NCI-H446 (cell line): ENCODE data around the gene TMPRSS3.

Source experiments
- DNase-seq, 2 experiments: peaks; one replicate each; lab custom pipeline; 2025; lab: John Stamatoyannopoulos, UW

Gene TMPRSS3

DNA sequence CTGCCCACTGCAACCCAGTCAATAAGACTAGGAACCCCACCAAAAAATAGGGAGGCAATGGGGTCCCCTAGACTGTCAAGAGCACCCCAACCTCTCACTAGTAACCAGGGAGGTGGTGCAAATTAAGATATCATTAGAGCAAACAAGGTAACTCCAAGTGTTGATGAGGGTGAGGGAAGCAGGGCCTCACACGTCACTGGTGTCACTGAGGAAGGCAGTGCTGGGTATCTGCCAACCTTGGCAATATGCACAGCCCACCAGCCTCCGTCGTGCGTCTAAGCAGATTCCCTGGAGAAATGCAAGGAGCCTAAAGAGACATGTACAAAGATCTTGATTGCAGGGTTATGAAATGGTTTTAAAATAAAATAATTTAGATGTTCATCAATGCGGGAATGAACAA lies 11.6 kb upstream of the TMPRSS3 start:
- no peak for DNase-seq

DNA sequence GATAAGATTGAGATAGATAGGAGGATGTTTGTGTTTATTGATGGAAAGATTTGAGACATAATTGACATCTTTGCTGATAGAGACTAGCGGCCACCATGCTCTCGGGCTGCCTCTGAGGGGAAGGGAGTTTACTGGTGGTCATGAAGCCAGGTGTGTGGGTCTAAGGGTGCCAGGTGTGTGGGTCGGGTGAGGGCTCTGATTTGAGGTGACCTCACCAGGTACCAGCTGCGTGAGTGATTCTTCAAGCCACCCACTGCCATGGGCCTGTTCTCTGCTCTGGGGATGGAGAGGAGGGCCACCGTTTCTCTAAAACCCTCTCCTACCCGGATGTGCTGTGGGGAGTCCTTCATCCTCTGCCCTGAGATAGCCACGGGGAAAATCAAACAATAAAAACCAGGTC lies 11.0 kb upstream of the TMPRSS3 start:
- no peak for DNase-seq

DNA sequence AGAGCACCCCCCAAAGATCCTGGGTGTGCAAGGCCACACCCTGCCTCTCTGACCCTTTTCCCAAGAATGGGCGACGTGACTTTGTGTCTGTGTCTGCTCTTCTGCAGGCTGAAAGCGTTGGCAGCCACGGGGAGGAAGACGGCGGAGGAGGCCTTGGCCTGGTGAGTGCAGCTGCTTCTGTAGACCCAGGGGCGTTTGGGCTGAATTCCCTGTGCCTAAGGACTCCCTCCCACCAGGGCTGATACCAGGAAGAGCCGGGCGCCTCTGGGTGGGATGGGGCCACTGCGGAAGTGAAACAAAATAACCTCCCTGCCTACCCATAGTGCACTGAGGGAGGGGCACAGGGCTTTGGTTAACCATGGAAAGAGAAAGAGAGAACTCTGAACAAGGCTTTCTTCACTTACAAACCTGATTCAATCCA lies 10.4 kb upstream of the TMPRSS3 start:
- DNase-seq = no peak

DNA sequence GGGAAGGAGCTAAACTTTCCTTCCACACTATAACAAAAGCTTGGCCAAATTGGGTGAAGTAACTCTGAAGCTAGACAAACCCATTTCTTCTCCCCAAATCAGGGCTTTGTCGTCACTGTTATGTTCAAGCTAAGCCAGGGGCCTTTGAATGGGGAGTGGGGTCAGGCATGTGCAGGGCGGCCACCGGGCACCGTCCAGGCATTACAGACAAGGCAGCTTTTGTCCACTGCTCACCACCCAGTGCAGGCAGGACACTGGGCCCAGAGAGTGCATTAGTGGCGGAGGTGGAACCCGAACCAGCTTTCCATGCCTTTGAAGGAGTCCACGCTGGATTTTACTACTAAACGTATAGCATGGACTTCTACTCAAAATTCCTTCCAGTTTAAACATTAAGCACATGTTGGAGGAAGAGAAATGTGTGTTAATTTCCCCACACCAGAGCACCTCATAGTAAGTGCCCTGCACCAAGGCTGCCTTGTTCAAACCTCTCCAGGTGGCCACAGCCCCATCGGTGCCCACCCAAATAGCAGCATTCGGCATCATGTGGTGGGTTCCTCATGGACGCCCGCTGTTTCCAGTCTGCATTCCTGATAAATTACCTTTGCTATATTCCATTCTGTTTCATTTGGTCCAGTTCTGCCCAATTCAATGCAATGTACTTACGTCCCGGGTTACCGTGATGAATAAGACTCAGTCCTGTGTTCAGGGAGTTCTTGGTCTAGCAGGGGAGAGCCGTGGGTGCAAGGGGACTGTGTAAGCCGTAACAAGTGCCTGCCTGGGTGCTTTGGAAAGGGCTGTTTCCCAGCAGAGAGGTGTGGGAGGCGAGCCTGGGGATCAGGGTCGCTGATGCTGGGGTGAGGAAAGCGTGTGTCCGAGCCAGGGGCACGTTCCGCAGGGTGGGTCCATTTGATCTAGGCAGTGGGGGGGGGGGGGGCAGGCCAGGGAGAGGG lies 9.5 kb upstream of the TMPRSS3 start:
- no peak for DNase-seq

DNA sequence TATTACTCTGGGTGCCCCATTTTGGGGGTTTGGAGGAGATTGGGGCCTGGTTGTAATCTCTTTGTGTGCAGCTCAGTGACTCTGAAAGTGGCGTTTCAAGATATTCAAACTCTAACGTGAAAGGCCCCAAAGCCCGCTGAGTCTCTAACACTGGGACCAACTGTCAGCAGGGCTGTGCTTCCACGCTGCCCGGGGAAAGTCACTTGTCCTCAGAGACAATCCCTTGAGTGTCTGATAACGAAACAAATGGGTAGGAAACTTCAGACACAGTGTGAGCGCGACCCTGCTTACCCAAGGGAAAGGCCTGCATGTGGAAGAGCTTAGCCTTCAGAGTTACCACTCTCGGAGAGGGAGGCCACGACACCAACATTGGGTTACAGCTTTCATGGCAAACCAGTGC lies 8.7 kb upstream of the TMPRSS3 start:
- DNase-seq = no peak

DNA sequence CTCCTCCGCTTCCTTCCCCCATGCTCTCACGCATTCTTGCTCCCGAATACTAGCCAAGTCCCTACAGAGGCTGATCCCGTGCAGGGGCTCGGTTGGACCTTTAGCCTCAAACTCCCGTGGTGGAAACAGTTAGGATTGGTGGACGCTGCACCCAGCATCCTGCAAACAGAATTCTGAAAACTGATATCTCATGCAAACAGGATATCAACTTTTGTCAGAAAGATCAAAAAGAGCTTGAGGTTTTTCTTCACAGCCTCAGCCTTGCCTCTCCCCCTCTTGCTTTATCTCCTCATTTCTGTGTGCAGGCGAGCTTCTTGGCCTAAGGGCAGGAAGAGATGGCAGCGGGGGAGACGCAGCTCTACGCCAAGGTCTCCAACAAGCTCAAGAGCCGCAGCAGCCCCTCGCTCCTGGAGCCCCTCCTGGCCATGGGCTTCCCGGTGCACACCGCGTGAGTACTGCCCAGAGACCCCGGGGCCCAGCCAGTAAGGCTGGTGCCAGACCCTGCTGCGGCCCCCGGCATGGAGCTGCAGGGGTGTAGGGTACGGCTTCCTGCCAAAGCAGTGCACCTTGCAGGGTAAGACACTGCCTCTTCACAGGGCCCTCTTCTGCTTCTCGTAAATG lies 7.9 kb upstream of the TMPRSS3 start, which contains the start of gene UBASH3A:
Gene UBASH3A, plus strand, starts transcription at position 292 of the 621 bp plus-strand sequence. Its CDS starts 44 bp downstream, at position 336.
- DNase-seq = no peak

DNA sequence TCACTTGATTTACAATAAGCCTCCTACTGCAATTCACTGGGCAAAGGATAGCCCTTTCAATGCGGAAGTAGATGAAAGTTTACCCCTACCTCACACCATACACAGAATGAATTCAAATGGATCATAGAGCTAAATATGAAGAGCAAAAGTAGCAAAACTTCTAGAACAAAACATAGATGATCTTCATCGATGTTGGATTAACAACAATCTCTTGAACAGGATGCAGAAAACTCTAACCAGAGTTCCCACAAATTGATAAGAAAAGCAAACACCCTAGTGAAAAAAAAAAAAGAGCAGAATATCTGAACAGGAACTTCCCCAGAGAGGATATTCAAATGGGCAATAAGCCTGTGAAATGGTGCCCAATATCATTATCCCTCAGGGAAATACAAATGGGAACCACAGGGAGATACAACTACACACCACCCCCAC lies 6.0 kb upstream of the TMPRSS3 start:
- DNase-seq = no peak

DNA sequence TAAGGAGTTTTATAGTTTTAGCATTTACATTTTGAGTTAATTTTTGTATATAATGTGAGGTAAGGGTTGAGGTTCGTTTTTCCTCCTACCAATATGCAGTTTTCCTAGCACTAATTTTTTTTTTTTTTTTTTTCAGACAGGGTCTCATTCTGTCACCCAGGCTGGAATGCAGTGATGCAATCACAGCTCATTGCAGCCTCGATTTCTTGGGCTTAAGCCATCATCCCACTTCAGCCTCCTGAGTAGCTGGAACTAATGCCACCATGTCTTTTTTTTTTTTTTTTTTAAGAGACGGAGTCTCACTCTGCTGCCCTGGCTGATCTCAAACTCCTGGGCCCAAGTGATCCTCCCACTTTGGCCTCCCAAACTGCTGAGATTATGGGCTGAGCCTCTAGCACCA lies 5.3 kb upstream of the TMPRSS3 start:
- no peak for DNase-seq

DNA sequence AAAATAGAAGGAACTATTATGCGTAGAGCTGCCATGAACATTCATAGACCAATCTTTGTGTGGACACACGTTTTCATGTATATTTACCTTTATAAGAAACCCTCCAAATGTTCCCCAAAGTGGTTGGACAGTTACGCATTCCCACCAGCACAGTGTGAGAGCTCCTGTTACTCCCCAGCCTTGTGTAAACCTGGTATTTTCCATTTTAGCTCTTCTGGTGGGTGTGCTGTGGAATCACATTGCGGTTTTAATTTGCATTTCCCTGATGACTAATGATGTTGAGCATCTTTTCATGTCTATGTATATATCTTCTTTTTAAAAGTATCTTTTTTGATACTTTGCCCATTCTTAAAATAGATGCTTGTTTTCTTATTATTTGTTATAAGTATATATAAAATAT lies 4.7 kb upstream of the TMPRSS3 start:
- no peak for DNase-seq

DNA sequence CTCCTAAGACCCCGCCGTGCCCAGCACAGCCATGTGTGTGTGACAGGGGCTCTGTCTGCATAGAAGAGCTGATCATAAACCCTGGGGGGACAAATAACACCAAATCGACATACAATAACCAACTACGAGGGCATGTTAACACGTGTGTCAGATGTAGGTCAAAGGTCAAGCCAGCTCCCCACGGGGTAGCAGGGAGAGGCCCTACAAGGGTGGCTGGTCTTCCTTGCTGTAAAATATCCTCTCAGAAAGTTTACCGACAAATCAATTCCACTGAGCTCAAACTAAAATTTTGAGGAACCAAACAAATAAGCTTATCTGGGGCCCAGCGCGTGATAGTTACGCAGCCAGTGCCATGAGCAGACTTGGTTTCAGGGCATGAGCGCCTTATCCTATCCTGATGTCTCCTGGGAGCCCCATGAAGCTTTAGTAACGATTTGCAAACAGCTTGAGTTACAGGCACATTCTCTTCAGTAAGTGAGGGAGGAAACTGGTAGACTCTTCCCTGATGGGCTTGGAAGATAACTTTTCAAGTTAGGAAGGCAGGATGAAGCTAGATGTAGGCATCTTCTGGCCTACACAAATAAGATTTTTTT lies 2.7 kb upstream of the TMPRSS3 start:
- DNase-seq = no peak

DNA sequence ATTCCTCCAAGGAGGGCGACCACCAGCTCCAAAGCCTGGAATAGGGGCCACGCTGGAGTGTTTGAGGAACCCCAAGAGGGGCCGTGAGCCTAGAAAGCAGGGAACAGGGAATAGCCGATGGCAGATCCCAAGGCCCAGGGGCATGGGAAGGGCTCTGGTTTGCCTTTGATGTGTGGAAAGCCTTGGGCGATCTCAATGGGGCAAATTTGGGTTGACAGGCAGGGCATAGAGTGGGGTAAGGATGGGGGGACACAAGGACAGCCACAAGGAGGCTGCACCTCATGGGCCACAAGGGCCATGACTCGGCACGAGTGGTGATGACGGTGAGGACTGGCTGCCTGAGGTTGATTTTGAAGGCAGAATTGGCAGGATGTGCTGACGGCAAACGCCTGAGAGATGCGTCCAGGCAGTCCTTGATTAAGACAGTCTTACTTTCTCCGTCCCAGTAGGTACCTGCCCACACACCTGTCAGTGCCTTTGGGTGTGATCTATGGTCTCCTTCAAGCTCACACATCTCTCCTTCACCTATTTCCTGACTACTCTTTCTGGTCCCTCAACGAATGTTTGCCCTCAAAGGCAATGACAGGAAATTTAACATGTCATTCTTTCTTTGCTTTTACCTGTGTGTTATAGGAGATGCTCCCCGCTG lies 2.0 kb upstream of the TMPRSS3 start:
- DNase-seq = no peak

DNA sequence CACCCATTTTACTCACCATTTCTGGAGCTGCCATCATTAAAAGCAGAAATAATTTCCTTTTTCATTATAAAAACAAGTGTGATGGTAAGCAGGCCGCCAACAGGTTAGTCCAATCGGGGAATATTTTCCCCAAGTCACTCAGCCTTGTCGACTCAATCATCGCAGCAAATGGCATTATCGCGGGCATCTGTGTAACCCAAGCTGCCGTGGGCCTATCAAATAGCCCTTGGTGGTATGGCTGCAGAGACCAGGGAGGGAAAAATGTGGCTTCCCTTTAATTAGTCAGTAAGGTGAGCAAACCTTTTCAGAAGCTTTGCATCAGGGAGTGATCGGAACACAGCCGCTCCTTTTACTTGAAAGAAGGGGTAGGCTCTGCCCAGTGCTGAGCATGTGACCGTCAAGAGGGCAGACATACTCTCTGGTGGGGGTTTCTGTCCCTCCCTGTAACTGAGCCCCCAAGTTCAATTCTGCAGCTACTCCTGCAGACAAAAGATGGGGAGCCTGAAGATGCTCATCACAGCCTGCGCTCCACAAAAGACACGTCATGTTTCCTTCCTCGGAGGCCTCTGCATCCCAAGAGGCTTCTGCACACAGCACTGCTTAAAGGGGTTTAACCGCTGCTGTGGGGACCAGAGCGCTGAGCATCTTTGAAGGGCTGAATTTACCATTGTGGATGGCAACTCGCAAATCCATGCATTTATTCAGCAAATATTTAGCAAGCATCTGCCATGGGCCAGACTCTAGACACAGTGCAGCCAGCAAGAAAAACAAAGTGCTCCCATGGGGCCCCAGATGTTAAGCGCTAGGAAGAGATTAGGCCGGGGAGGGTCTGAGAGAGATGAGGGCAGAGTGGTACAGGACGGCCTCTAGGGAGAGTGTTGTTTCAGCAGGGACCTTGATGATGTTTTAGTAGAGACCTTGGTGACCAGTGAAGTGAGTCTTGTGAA lies 1.2 kb upstream of the TMPRSS3 start:
- no peak for DNase-seq

DNA sequence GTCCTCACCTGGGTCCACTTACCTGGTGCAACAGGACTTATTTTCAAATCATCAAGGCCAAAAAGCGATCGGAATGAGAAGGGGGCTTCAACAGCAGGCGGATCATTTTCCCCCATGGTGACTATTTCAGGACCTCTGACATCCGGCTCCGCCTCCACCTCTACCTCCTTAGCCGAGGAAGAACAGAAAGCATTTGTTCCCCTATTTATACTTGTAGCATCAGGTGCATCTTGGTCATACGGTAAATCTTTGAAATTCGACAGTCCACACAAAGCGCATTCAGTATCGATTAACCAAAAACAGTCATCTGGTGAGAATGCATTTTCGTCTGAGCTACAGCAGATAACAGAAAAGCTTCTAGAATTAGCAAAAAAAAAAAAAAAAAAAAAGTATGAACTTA lies 550 bp downstream of the TMPRSS3 start:
- no peak for DNase-seq

DNA sequence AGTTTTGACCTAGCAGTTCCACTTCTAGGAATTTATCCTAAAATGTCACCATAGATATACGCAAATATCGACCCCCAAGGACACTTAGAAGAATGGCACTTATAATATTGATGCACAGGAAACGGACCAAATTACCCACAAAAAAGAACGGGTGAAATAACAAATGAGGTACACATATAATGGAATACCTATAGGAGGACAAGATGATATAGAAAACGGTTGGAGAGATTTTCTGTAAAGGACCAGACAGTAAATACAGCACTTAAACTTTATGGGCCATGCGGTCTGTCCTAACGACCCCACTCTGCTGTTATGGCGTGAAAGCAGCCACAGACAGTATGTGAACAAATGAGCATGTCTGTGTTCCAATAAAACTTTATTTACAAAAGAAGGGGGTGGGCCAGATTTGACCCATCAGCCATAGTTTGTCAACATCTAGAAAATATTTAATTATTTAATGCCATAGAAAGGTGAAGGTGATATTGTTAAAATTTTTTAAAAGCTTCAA lies 2.4 kb downstream of the TMPRSS3 start:
- DNase-seq = no peak

DNA sequence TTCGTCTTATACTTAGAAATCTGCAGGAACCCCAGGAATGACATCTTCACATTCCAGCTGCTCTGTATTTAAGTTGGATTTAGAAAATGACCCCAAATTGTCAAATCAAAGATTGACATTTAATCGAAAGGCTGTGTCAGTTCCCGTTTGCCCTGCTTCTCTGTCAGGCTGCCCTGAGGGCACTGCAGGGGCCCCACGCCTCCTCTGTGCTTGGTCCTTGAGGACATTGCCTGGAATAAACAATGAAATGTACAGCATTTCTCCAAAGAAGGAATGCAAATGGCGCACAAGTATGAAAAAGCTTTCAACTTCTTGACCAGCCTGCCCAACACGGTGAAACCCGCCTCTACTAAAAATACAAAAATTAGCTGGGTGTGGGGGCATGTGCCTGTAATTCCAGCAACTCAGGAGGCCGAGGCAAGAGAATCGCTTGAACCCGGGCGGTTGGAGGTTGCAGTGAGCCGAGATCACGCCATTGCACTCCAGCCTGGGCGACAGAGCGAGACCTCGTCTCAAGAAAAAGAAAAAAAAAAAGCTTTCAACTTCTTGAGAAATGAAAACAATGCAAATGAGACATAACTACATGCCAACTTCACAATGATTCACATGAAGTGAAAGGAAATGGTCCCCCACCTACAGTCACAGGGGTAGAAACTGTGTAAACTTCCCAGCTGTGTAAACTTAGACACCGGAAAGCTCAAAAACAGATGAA lies 3.0 kb downstream of the TMPRSS3 start:
- DNase-seq = no peak

DNA sequence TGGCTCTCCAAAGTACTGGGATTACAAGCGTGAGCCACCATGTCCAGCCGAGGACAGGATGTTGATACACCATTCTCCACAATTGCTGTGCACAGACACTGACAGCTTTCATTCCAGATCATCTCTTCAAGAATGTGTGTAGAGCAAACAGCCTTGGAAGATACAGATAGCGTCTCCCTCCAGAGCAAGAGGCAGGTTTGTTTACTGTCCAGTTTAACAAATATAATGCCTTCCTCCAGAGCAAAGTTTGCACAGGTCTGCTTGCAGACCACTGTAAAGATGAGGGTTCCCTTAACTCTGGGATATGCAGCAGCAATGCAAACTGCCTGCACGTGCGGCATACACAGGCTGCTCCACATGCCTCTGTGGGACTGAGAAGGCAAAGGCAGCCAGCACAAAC lies 4.6 kb downstream of the TMPRSS3 start:
- no peak for DNase-seq

DNA sequence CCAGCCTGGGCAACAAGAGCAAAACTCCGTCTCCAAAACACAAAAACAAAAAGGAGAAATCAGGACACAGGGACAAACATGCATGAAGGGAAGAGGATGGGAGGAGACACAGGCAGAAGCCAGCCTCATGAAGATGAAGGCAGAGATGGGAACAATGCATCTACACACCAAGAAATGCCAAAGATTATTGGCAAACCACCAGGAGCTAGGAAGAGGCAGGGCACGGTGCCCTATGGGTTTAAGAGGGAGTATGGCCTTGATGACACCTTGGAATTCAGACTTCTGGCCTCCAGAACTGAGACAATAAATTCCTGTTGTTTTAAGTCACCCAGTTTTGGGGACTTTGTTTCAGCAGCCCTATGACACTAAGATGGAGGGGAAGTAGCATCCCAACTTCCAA lies 5.2 kb downstream of the TMPRSS3 start:
- no peak for DNase-seq

DNA sequence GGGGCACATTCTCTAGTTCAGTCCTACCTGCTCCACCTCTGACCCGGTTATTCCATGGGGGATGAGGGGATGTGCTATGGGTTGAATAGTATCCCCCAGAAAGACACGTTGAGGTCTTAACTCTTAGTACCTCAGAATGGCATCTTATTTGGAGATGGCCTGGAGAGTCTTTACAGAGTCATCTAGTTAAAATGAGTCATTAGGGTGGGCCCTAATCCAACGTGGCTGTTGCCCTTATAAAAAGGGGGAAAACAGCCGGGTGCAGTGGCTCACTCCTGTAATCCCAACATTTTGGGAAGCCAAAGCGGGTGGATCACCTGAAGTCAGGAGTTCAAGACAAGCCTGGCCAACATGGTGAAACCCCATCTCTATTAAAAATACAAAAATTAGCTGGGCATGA lies 5.7 kb downstream of the TMPRSS3 start:
- no peak for DNase-seq

DNA sequence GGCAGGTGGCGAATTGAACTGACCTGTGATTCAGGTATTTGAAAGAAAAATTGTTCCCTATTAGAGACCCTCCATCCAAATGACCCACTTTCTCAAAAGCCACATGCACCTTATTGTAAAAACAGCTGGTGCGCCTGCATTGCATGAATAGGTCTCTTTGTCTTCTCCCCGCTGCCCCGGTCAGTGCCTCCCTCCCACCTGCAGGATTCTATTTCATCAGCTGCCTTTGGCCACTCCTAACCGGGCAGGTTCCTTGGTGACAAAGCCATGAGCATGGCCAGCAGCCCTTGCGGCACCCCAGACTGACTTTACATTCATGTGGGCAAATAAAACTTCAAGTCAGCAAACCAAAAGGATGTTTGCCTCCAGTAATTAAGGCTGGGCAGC lies 6.4 kb downstream of the TMPRSS3 start:
- no peak for DNase-seq

DNA sequence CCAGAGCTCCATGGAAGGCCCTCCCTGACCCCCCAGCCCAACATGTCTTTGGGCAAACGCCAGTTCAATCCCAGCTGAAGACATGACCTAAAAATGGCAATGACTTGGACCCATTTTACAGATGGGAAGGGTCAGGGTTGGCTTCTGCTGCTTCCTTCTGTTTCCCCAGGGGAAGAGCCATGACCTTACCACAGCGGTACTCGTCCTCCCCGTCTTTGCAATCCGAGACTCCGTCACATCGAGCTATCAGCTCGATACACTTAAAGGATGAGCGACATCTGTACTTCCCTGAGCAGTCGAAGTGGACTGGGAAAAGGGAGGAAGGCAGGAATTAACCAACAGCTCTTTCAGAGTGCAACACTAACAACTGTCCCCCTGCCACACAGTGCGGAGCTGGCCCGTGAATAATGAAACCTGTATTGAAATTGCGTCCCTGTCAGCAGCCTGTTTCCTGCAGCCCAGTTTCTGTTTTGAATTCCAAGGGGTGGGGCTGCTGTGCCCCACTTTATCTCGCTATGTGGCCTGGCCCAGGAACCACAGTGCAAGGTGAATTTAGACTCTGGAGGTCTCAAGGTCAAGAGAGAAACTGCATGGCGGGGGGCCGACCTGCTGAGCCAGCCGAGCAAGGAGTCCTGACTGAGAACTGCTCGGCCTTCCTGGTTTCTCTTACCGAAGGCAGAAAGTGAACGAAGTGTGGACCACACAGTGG lies 7.0 kb downstream of the TMPRSS3 start:
- DNase-seq = no peak
